NCI-H2107 treated with DMSO at 0.1 percent for 48 hours (cell line): ENCODE results near the gene EFNA1.
"Not testable (repeated sequence)": the region's sequence is repeated elsewhere in the genome, so short reads cannot be mapped to it uniquely, and the experiment has no call there.

Experiments
- DNase-seq: peaks from one replicate; lab custom pipeline; 2025; ENCODE audit not compliant: unreplicated experiment; lab: John Stamatoyannopoulos, UW

Gene EFNA1

DNA sequence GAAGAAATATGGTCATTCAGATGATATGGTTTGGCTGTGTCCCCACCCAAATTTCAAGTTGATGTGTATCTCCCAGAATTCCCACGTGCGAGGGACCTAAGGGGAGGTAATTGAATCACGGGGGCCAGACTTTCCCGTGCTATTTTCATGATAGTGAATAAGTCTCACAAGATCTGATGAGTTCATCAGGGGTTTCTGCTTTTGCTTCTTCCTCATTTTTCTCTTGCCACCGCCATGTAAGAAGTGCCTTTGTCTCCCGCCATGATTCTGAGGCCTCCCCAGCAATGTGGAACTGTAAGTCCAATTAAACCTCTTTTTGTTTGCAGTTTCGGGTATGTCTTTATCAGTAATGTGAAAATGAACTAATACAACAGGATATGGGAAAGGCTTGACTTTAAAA lies 14.1 kb downstream of the EFNA1 start:
- no peak for DNase-seq

DNA sequence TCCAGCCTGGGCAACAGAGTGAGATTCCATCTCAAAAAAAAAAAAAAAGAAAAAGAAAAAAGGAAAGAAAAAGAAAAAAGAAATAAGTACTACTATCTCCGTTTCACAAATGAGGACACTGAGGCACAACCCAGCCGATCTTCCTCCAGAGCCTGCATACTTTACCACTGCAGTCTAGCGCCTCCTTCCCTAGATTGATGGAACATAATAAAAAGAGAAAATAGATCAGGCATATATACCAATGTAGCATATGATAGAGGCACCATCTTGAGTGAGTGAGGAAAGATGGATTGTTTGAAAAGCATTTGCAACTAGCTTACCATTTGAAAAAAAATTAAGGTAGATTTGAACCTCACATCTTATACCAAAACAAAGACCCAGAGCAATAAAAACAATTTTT lies 17.8 kb downstream of the EFNA1 start:
- DNase-seq = no peak

DNA sequence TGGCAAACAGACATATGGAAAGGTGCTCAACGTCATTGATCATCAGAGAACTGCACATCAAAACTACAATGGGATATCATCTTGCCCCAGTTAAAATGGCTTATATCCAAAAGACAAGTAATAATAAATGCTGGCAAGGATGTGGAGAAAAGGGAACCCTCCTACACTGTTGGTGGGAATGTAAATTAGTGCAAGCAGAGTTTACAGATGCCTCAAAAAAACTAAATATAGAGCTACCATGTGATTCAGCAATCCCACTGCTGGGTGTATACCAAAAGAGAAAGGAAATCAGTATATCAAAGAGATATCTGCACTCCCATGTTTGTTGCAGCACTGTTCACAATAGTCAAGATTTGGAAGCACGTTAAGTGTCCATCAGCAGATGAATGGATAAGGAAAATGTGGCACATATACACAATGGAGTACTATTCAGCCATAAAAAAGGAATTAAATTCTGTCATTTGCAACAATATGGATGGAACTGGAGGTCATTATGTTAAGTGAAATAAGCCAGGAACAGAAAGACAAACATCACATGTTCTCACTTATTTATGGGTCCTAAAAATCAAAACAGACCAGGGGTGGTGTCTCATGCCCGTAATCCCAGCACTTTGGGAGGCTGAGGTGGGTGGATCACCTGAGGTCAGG lies 28.4 kb downstream of the EFNA1 start:
- not testable (repeated sequence) for DNase-seq

DNA sequence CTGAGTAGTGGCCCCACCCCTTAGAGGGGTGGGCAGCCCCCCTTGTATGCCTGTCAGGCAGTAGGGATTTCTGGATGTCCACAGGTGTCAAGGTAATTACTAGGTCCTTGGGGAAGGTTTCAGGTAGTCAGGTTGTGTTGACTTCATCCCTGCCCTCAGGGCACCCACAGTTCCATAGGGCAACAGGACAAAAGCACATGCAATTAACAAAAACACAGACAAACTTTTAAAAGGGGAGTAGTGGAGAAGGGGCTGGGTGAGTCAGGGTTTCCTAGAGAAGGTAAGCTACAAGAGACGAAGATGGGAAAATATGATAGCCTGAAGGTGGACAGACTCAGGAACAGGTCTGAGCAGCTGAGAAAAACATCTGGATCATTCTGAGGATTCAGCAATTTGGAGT lies 31.3 kb downstream of the EFNA1 start:
- DNase-seq = no peak

DNA sequence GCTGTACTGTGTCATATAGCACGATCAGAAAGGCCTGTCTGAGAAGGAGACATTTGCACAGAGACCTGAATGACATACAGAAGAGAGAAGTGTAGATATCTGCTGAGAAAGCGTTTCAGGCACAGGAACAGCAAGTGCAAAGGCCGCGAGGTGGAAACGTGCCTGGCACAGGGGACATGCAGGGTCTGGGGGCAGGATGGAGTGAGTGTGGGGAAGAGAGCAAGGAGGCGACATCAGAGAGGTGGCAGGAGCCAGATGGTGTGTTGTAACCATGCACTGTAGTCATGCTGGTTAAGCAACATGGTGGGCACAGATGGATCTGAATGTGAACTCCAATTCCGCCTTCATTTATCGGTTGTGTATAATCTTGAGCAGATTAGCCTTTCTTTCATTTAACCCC lies 32.5 kb downstream of the EFNA1 start:
- DNase-seq = no peak

DNA sequence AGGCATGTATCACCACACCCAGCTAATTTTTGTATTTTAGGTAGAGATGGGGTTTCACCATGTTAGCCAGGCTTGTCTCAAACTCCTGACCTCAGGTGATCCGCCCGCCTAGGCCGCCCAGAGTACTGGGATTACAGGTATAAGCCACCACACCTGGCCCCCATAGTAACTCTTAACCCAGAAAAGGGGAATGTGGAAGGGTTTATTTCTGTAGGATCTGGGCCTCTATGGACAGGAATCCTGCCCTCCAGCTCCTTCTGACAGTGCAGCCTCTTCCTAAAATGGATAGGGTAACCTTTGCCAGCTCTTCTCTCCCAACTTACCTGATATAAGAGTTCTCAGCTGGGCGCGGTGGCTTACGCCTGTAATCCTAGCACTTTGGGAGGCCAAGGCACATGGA lies 35.0 kb downstream of the EFNA1 start:
- not testable (repeated sequence) for DNase-seq

DNA sequence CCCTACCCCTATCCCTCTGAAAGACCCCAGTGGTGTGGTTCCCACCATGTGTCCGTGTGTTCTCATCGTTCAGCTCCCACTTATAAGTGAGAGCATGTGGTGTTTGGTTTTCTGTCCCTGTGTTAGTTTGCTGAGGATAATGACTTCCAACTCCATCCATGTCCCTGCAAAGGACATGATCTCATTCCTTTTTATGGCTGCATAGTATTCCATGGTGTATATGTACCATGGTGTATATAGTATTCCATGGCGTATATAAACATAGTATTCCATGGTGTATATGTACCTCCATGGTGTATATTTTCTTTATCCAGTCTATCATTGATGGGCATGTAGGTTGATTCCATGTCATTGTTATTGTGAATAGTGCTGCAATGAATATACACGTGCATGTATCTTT lies 36.1 kb downstream of the EFNA1 start:
- DNase-seq = not testable (repeated sequence)

DNA sequence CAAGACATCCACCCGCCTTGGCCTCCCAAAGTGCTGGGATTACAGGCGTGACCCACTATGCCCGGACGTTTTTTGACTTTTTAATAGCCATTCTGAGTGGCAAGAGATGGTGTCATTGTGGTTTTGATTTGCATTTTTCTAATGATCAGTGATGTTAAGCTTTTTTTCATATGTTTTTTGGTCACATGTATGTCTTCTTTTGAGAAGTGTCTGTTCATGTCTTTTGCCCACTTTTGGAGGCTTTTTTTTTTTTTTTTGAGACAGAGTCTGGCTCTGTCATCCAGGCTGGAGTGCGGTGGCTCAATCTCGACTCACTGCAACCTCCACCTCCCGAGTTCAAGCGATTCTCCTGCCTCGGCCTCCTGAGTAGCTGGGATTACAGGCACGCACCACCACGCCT lies 36.9 kb downstream of the EFNA1 start:
- not testable (repeated sequence) for DNase-seq

DNA sequence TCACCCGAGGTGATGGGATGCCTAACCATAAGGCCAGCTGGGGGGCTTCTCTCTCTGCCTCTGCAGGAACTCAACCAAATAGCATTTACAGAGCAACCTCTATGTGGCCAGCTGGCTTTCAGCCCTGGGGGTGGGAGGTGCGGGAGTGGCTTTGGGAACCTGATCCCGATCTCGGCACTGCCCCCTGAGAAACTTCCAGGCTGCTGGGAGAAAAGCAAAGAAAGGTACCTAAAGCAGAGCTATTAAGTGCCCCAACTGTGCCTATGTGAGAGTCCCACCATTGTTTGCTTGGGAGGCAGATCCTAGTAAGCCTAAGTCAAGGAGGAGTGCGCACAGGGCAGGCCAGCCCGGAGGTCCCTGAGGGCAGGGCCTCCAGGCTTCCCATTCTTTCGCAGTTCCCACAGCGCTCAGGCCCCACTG lies 38.4 kb downstream of the EFNA1 start:
- DNase-seq = no peak

DNA sequence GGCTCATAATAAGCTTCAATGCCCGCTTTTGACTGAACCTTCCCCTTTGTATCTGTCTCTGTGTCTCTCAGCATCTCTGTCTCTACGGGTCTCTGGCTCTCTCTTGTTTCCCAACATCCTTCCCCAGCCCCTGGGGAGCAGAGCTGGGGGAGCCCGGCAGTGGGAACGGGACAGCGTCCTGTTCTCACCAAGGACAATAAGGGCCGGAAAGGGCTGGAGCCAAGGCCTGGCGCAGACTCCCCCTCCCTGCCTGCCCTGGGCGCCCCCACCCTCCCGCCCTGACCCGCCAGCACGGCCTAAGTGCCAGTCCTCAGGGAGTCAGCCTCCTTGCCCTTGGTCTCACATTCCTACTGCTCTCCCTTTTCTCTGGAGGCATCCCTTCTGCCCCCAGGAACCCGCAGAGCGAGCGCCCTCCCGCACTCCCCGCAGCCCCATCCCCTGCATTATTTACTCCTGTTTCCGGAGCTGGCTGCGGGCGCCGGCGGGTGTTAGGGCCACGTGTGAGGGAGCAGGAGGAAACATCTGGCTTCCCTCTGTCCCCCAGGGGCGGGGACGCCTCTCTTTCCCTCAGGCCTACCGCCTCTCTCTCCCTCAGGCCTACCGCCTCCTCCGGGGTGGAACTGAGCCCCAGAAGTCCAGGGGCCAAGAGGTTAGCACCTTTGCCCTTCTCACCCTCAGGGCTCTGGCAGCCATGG lies 38.9 kb downstream of the EFNA1 start:
- no peak for DNase-seq

DNA sequence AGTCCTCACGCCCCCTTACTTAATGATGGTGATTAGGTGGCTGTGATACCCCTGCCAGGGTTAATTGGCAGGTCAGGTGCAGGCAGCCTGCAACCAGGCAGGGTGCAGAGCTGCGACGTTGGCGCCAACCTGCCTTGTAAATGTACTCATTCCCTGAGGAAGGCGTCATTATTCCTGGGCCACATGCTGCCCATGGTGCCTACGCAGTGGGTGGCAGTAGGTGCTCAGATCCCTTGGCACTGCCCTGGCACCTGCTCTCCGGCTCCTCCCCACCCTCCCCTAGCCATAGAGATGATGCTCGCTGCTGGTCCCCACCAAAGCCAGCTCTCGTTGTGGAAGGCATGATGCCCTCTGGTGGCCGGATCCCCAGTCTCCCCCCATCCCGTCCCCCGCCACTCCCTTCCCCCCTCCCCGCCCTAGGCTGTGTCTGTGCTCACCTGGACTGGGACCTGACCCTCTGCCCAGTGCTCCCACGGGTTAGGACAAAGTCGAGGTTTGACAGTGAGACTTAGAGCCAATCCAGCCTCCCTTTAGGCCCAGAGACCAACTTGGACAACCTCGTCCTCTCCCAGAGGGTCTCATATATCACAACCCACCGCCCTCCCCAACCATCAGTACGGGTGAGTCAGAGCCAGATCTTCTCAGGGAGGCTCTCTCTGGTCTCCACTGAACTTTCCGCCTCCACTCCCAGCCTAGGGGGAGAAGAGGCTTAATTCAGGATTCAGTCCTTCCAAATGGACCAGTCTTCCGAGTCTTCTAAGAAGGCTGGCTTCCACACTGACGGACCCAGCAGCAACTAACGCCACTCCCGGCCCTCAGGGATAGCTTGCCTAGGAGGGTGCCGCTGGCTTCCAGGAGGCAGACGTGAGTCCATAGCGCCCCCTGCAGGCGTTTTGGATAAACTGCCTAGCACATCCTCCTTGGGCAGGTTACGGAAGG lies 39.8 kb downstream of the EFNA1 start:
- DNase-seq = peak; percentile 87

DNA sequence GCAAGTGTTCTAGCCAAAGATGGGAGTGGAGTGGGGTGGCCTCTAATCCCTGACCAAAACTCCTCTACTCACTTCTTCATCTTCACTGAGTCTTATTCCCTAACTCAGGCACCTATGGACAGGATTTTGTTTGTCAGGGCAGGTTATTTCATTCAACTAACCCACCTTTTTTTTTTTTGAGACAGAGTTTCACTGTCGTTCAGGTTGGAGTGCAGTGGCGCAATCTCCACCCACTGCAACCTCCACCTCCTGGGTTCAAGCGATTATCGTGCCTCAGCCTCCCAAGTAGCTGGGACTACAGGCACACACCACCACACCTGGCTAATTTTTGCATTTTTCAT lies 40.4 kb downstream of the EFNA1 start:
- not testable (repeated sequence) for DNase-seq

DNA sequence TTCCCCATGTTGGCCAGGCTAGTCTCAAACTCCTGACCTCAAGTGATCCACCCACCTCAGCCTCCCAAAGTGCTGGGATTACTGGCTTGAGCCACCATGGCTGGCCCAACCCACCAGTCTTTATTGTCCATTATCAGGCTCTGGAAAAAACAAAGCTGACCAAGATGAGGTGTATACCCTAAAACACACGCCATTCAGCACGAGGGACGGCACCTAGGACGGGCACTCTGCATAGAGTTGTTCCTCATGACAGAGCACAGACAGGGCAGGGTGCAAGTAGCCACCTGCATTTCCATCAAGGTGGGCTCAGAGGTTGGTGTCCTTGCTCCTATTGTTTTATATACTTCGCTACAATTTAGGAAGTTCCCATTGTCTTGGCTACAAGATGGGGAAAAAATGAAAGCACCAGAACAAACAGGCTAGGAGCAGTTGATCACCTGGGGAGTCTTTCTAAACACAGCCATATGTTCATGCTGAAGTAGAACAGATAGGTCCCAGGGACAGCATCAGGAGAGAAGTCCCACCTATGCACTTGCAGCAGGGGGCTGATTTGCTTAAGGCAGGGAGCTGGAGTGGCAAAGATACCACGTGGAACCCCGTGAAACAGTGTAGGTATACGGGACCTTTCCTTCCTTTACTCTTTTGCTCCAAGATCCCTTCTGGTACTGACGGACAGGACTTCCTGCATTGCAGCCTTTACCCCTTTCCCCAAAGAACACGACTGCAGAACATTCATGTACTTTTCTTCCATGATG lies 41.0 kb downstream of the EFNA1 start:
- DNase-seq = no peak

DNA sequence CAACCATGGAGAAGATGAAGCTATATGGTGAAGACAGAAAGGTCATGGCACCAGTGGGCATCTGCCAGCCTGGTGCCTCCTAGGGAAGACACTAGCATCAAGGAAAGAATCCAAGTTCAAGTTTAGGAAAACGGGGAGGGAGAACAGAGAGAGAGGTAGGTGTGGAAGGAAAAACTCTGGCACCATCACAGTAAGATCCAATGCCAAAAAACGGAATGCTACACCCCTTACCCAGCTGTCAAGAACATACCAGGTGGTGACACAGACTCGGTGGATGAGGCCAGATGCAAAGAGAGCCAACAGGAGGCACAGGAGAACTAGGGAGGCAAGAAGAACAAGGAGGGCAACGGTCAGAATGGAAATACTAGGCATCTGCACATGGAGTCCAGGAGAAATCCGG lies 41.9 kb downstream of the EFNA1 start:
- DNase-seq = no peak

DNA sequence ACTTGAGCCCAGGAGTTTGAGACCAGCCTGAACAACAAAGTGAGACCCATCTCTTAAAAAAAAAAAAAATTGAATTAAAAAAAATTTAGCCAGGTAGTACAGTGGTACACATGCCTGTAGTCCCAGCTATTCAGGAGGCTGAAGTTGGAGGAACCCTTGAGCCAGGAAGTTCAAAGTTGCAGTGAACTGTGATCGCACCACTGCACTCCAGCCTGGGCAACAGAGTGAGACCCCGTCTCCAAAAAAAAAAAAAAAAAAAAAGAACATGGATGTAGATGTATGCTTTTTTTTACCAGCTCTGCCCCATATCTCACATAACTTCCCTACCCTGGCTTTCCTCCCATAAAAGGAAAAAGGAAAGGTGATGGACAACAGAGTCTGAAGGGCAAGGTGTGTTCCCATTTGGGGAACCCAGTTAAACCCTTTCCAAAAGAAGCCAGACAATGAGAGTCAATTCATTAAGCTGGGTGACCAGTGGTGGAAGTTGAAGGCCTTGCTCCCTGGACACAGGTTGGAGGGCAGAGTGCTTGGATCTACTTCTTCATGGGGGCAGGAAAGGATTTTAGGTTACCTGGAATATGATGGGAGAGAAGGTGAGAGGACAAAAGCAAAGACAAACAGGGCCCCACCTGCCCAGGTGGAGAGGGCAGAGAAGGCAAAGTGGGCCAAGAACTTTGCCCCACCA lies 42.6 kb downstream of the EFNA1 start:
- no peak for DNase-seq

DNA sequence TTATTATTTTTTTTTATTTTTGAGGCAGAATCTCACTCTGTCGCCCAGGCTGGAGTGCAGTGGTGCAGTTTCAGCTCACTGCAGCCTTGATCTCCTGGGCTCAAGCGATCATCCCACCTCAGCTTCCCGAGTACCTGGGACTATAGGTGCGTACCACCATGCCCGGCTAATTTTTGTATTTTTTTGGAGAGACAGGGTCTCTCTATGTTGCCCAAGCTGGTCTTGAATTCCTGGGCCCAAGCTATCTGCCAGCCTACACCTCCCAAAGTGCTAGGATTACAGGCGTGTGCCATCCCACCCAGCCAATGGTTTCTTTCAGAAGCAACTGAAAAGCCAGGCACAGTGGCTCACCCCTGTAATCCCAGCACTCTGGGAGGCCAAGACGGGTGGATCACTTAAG lies 43.1 kb downstream of the EFNA1 start:
- DNase-seq = no peak

DNA sequence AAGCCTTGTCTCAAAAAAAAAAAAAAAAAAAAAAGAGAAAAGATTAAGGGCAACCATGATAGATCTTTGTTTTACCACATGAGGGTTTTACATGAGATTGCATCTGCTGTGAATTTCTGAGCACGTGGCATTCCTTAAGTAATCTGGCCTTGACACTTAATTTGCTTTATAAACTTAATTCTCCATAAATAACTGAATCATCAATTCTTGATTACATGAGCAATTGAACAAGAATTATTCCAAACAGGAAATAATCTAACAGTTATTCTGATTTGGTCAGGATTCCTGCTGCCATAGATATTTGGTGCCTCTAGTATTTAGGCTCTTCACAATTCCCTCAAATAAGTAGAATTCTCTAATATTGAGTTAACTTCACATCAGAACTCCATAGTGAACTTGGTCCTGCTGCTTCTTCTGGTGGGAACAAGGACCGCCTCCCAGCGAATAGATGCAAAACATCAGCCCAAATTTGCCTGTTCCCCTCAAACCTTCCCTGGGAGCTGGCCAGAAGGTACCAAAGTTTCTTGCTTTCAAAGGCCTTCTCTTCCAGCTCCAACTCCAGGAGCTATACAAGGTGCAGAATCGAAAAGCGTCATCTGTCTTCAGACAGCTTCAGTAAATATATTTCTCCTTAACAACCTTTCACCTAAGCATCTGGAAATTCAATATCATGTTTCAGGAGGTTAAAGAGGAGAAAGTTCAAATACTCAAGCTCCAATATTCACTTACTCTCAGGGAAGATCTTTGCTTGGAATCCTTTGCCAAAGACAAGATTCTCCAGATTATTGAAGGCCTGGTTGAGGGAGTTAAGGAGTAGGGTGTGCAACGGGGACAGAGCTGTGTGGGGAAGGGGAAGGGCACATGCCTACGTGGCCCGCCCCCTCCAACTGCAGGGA lies 44.4 kb downstream of the EFNA1 start:
- DNase-seq = no peak

DNA sequence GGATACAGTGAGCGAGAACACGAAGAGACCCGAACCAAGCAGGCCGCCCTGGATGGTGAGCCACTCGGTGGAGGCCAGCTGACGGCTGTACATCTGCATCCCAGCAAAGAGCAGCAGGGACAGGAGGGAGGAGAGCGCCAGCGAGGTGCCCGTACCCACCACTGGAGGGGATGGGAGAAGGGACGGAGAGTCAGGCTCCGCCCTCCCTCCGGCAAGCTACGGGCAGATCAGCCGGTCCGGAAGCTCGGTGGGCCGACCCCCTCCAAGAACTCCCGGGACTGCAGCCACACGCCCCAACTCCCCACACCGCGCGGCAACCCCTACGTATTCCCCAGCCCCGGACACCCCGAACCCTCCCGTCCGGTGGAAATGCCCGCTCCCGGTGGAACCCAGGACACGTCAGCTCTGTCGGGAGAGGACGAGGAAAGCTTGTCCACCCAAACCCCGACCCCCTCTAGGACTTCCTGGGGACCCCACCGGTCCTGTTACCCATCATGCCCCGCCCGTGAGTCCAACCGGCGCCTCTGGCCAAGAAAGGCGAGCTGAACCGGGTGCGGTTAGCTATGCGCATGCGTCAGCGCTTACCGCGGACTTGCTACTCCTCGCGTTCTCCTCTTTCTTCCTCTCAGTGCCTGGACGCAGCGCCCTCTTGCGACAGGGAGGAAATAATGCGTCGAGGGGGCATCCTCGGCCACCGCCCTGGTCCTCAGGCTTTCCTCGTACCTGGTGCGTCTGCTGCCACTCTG lies 45.2 kb downstream of the EFNA1 start, which contains the start of gene KRTCAP2:
KRTCAP2 (minus strand) TSS at position 573 of the 746 bp plus-strand sequence; CDS start at position 493, 80 bp downstream.
- DNase-seq = peak; percentile 96
